Stomach (tissue), 9 donors: ENCODE measurements around the gene SPOCK3. TPM values are rescaled to one million over a fixed set of nuclear protein-coding genes. Genes with fewer than 3 reads are reported as not detected.

ENCODE experiments used
- DNase-seq, 2 donors: peaks; one replicate each; pipeline versions ENCODE4 v3.0.0 to v3.0.0-alpha.2; 2013 to 2019
- H3K27ac ChIP-seq, 5 donors: fragments of 200-600 bp in 4 of 5; sonication (generic) in 4 of 5; one replicate each; pipeline ENCODE4 v1.5.1; 2013 to 2019; ENCODE audit warnings: mild to moderate bottlenecking in 1 of 5, moderate library complexity in 1 of 5
- H3K27me3 ChIP-seq, 3 donors: fragments of 200-600 bp; sonication (generic); one replicate each; pipeline ENCODE4 v1.5.1; 2017 to 2019; ENCODE audit warnings: mixed run types in 1 of 3
- H3K36me3 ChIP-seq, 4 donors: fragments of 200-600 bp; sonication (generic); 1 replicate in 3 of 4; 2 replicates in 1 of 4; pipeline ENCODE4 v1.5.1; 2016 to 2019
- H3K4me1 ChIP-seq, 4 donors: fragments of 200-600 bp; sonication (generic); one replicate each; pipeline ENCODE4 v1.5.1; 2016 to 2019
- H3K4me3 ChIP-seq, 4 donors: fragments of 200-600 bp; sonication (generic) in 3 of 4; one replicate each; pipeline ENCODE4 v1.5.1; 2016 to 2019; ENCODE audit warnings: mild to moderate bottlenecking in 1 of 4
- H3K9me3 ChIP-seq, 4 donors: fragments of 200-600 bp; sonication (generic); one replicate each; pipeline ENCODE4 v1.5.1; 2016 to 2019
- EP300 ChIP-seq: sonication (generic); formaldehyde crosslinking; IDR thresholded peaks from one replicate; pipeline ENCODE4 v1.6.1; 2017; ENCODE audit warnings: antibody characterized with exemption
- POLR2A ChIP-seq, 4 donors: fragments of 450-650 bp; IDR thresholded peaks; one replicate each; pipeline ENCODE4 v1.6.1; 2016; ENCODE audit warnings: antibody characterized with exemption in 4 of 4, control low read depth in 2 of 4, mild to moderate bottlenecking in 1 of 4, moderate library complexity in 1 of 4
- POLR2AphosphoS5 ChIP-seq, 3 donors: sonication (generic); formaldehyde crosslinking; IDR thresholded peaks; one replicate each; pipeline ENCODE4 v1.6.1; 2016; ENCODE audit warnings: antibody characterized with exemption in 3 of 3
- WGBS, 5 donors: extraction: QIAGEN DNeasy Blood & Tissue Kit in 3 of 5; methylation state at CpG; one replicate each; pipeline versions ENCODE4 v1.1.5 to v1.1.7; 2013 to 2018; 5-methylcytosine and 5-hydroxymethylcytosine counted together
- intact Hi-C: fragments of 100-400 bp; cut with DNase I; formaldehyde crosslinking; loops from one replicate; pipeline ENCODE4 v1.15.1; 2023; ENCODE audit warnings: low total_unique reads
- polyA plus RNA-seq, 3 donors: library from polyadenylated mRNA; stranded (reverse); fragments of 200-250 nt; gene quantifications; one replicate each; pipeline ENCODE4 v1.2.3, GENCODE V29; 2013
- total RNA-seq, 5 donors: library from RNA; depleted of rRNA; stranded (reverse); fragments of >200 nt; gene quantifications; one replicate each; pipeline versions ENCODE4 v1.1.0 to v1.2.3, GENCODE V29; 2014 to 2016
- TF ChIP-seq, protein P1 (sequence below), 7 experiments: fragments of 450-650 bp in 4 of 7; fragments of 200-600 bp in 3 of 7; sonication (generic) in 3 of 7; IDR thresholded peaks; one replicate each; pipeline ENCODE4 v1.5.1; 2016 to 2019; ENCODE audit warnings: antibody characterized with exemption in 7 of 7, control low read depth in 2 of 7, mild to moderate bottlenecking in 1 of 7
- donor health status: healthy with polysubstance abuse.
- donor health status: Bipolar disorder and iron deficiency.
- donor health status: healthy.

SPOCK3 gene
- total and polyA plus RNA-seq, 8 donors = 0.33 to 6.1 (median 1.8) TPM; not detected in 5

- Histone ChIP-seq H3K36me3 (no peaks in the 10 kb centered on the region), H3K27me3 (no peaks in the 10 kb centered on the region), H3K4me1 (no peaks in the 10 kb centered on the region), H3K4me3 (no peak overlapping the region), H3K9me3 (peaks cover 0 to 11% (median 5%) of the 10 kb centered on the region in 4 donors), H3K27ac (no peak overlapping the region)
- 74 to 94% (median 85%) methylated on average over 1 of the region's 1 CpG for WGBS, 5 donors
- no peak for TF ChIP-seq EP300
- TF ChIP-seq POLR2A (IDR thresholded peaks at IDR 0.05) = no peak
- TF ChIP-seq, protein P1, sequence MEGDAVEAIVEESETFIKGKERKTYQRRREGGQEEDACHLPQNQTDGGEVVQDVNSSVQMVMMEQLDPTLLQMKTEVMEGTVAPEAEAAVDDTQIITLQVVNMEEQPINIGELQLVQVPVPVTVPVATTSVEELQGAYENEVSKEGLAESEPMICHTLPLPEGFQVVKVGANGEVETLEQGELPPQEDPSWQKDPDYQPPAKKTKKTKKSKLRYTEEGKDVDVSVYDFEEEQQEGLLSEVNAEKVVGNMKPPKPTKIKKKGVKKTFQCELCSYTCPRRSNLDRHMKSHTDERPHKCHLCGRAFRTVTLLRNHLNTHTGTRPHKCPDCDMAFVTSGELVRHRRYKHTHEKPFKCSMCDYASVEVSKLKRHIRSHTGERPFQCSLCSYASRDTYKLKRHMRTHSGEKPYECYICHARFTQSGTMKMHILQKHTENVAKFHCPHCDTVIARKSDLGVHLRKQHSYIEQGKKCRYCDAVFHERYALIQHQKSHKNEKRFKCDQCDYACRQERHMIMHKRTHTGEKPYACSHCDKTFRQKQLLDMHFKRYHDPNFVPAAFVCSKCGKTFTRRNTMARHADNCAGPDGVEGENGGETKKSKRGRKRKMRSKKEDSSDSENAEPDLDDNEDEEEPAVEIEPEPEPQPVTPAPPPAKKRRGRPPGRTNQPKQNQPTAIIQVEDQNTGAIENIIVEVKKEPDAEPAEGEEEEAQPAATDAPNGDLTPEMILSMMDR (IDR thresholded peaks at IDR 0.05) = no peak
- no peak for TF ChIP-seq POLR2AphosphoS5 (IDR thresholded peaks at IDR 0.05)
- intact Hi-C loops = no loop called here
- no peak for DNase-seq
Measured at GRCh38 chr4:166957451-166957850, 276.8 kb downstream of the SPOCK3 start.

GRCh38 chr4:166956484-166956883, 277.8 kb downstream of the SPOCK3 start:
- intact Hi-C loops = no loop called here
- Histone ChIP-seq H3K9me3 (peaks cover 0 to 11% (median 5%) of the 10 kb centered on the region in 4 donors), H3K27me3 (no peaks in the 10 kb centered on the region), H3K36me3 (no peaks in the 10 kb centered on the region), H3K27ac (no peak overlapping the region), H3K4me1 (no peaks in the 10 kb centered on the region), H3K4me3 (no peak overlapping the region)
- DNase-seq = no peak
- 69 to 83% (median 77%) methylated on average over 2 of the region's 2 CpGs for WGBS, 5 donors
- TF ChIP-seq EP300 (no peak), POLR2A (IDR thresholded peaks at IDR 0.05) (no peak), POLR2AphosphoS5 (IDR thresholded peaks at IDR 0.05) (no peak)
- TF ChIP-seq, protein P1 (IDR thresholded peaks at IDR 0.05) = no peak

DNA sequence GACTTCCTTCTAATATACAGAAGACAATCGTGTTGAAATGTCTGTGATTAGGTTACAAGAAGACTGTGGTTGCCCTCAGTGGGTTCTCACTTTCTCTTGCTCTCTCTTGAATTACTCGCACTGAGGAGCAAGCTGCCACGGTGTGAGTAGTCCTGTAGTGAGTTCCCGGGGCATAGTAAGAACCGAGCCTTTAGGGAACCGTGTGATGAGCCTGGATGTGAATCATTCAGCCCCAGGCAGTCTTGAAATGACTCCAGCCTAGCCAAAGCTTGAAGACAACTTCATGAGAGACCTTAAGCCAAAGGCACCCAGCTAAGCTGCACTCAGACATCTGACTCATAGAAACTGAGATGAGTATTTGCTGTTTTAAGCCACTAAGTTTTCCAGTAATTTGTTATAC, 292.7 kb downstream of the SPOCK3 start:
- Histone ChIP-seq H3K27ac (no peak overlapping the region), H3K4me1 (no peaks in the 10 kb centered on the region), H3K36me3 (no peaks in the 10 kb centered on the region), H3K9me3 (no peaks in the 10 kb centered on the region), H3K27me3 (no peaks in the 10 kb centered on the region), H3K4me3 (no peak overlapping the region)
- no peak for TF ChIP-seq POLR2AphosphoS5 (IDR thresholded peaks at IDR 0.05)
- TF ChIP-seq, protein P1 (IDR thresholded peaks at IDR 0.05) = no peak
- TF ChIP-seq EP300 = no peak
- TF ChIP-seq POLR2A (IDR thresholded peaks at IDR 0.05) = no peak
- 73 to 80% (median 77%) methylated on average over 6 of the region's 6 CpGs for WGBS, 5 donors
- intact Hi-C loops = no loop called here
- DNase-seq = no peak

- Histone ChIP-seq H3K4me1 (no peaks in the 10 kb centered on the region), H3K27me3 (no peaks in the 10 kb centered on the region), H3K4me3 (no peak overlapping the region), H3K27ac (no peak overlapping the region), H3K36me3 (no peaks in the 10 kb centered on the region), H3K9me3 (no peaks in the 10 kb centered on the region)
- DNase-seq = no peak
- 23 to 76% (median 69%) methylated on average over 1 of the region's 1 CpG for WGBS, 5 donors
- no peak for TF ChIP-seq POLR2A (IDR thresholded peaks at IDR 0.05)
- no peak for TF ChIP-seq EP300
- no peak for TF ChIP-seq POLR2AphosphoS5 (IDR thresholded peaks at IDR 0.05)
- TF ChIP-seq, protein P1 (IDR thresholded peaks at IDR 0.05) = no peak
- intact Hi-C loops = no loop called here
Measured at GRCh38 chr4:166930464-166930863, 303.8 kb downstream of the SPOCK3 start.
